ENCODE data around the gene APOA4. TPM values are rescaled to one million over a fixed set of nuclear protein-coding genes. Genes with fewer than 3 reads are reported as not detected.

Gene APOA4
- total and polyA plus RNA-seq, 2 donors (not counting 3 experiments of a cell fraction or from before 2014, with no cell fraction given) = not detected

DNA sequence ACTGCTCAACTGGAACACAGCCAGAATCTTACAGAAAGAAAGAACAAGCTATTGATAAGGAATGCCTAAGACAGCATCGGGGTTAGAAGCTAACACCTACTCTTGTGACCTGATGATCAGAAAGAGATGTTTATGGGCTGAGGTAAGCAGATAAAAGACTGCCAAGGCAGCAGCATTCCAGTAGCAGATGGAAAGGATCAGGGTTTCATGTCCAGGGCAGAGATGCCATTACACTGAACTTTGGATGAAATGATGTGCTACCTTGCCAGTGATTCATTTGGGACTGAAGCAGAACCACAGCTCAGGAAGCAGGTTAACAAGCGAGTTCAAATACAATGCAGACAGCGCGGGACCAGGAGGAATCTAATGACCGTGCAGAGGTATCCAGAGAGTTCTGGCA is 41.4 kb upstream of the APOA4 start:
- H2AFZ ChIP-seq (ENCODE audit: low read depth, low read length) = no peak overlapping the region
- dilution Hi-C loops (cut with MboI; ENCODE audit: extremely low pct_ligation_motif_present, low sequenced_read_pairs) = no loop called here
- H3K79me2 ChIP-seq (ENCODE audit: control insufficient read depth, insufficient read depth, low read length) = no peaks in the 10 kb centered on the region
- no peaks in the 10 kb centered on the region for H3K27me3 ChIP-seq (ENCODE audit: control insufficient read depth in 2 of 2, insufficient read depth in 2 of 2, low read length in 2 of 2)
- POLR2A ChIA-PET = no interaction called here
- no peaks in the 10 kb centered on the region for H4K20me1 ChIP-seq (replicated peaks; ENCODE audit: control insufficient read depth, extremely low read depth, insufficient read depth, low read length)
- DNase-seq (ENCODE audit: low read depth, low spot score) (no peak), FAIRE-seq (no peak)
- peaks cover 2 to 10% of the 10 kb centered on the region in 2 experiments for H3K36me3 ChIP-seq (ENCODE audit: control insufficient read depth in 2 of 2, extremely low read depth in 1 of 2, insufficient read depth in 2 of 2, low read length in 2 of 2)
- intact Hi-C loops (cut with micrococcal nuclease) = no loop called here
- no peak overlapping the region for H3K4me3 ChIP-seq (replicated peaks in 1 of 3; ENCODE audit: insufficient read depth in 1 of 3, low read depth in 1 of 3, low read length in 3 of 3)
- TF ChIP-seq, protein P1, sequence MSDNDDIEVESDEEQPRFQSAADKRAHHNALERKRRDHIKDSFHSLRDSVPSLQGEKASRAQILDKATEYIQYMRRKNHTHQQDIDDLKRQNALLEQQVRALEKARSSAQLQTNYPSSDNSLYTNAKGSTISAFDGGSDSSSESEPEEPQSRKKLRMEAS (IDR thresholded peaks at IDR 0.05; ENCODE audit: insufficient read depth, insufficient read length) = no peak
- TF ChIP-seq EZH2 (IDR thresholded peaks at IDR 0.05; ENCODE audit: borderline replicate concordance, low read depth, low read length, severe bottlenecking) = no peak
- TF ChIP-seq MYC (IDR thresholded peaks at IDR 0.05; ENCODE audit: low read depth, low read length) = no peak
- TF ChIP-seq FOS (IDR thresholded peaks at IDR 0.05; ENCODE audit: borderline replicate concordance, insufficient read depth, low read length) = no peak
- TF ChIP-seq, protein P2, sequence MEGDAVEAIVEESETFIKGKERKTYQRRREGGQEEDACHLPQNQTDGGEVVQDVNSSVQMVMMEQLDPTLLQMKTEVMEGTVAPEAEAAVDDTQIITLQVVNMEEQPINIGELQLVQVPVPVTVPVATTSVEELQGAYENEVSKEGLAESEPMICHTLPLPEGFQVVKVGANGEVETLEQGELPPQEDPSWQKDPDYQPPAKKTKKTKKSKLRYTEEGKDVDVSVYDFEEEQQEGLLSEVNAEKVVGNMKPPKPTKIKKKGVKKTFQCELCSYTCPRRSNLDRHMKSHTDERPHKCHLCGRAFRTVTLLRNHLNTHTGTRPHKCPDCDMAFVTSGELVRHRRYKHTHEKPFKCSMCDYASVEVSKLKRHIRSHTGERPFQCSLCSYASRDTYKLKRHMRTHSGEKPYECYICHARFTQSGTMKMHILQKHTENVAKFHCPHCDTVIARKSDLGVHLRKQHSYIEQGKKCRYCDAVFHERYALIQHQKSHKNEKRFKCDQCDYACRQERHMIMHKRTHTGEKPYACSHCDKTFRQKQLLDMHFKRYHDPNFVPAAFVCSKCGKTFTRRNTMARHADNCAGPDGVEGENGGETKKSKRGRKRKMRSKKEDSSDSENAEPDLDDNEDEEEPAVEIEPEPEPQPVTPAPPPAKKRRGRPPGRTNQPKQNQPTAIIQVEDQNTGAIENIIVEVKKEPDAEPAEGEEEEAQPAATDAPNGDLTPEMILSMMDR (IDR thresholded peaks at IDR 0.05; ENCODE audit: extremely low read depth in 1 of 2, insufficient read depth in 1 of 2, low read depth in 1 of 2, low read length in 2 of 2) = no peak
- no peak for TF ChIP-seq JUN (IDR thresholded peaks at IDR 0.05; ENCODE audit: borderline replicate concordance, insufficient read depth, insufficient read length, low read depth)
- no peak for TF ChIP-seq POLR2AphosphoS5 (IDR thresholded peaks at IDR 0.05; ENCODE audit: insufficient read depth, low read depth, low read length)
- TF ChIP-seq POLR2A (IDR thresholded peaks at IDR 0.05; ENCODE audit: low read depth, low read length) = no peak
- TF ChIP-seq GATA2 (IDR thresholded peaks at IDR 0.05; ENCODE audit: insufficient read depth, insufficient read length, low read depth, low read length) = no peak
- H3K27ac ChIP-seq (ENCODE audit: insufficient read depth, low read depth, low read length) = no peak overlapping the region
- H3K9ac ChIP-seq (replicated peaks; ENCODE audit: extremely low read depth, insufficient read depth, low read length) = no peak overlapping the region
- H3K4me2 ChIP-seq (ENCODE audit: insufficient read depth, low read length) = no peak overlapping the region
- CTCF ChIA-PET = interaction anchor here (1.5 kb wide), 1 partner anchor 12 kb away, joined by 5 read pairs; no protein-coding TSS in a partner anchor
- no peaks in the 10 kb centered on the region for H3K9me3 ChIP-seq (replicated peaks; ENCODE audit: control insufficient read depth, insufficient read depth, low read length)
- peaks cover 10% of the 10 kb centered on the region for H3K4me1 ChIP-seq (ENCODE audit: control insufficient read depth, extremely low read depth, insufficient read depth, low read length)
- no TSS peak for BruUV-seq (replicated peaks)
- no peaks in the 10 kb centered on the region for H3K9me1 ChIP-seq (replicated peaks; ENCODE audit: control insufficient read depth, extremely low read depth, insufficient read depth, low read length)
